ENCODE data around the gene FAM186B. TPM values are rescaled to one million over a fixed set of nuclear protein-coding genes. Genes with fewer than 3 reads are reported as not detected.

Gene FAM186B
- total and polyA plus RNA-seq, 2 of the 13 experiments (the other 11 are each of a cell fraction or from before 2014, with no cell fraction given) = 0.07 to 0.20 TPM

- TF ChIP-seq CHD4 (IDR thresholded peaks at IDR 0.05; ENCODE audit: borderline replicate concordance, low read length) (no peak), ZNF552 (CRISPR knock-in tag; IDR thresholded peaks at IDR 0.05; ENCODE audit: borderline replicate concordance) (no peak), KLF12 (CRISPR knock-in tag; IDR thresholded peaks at IDR 0.05; ENCODE audit: borderline replicate concordance) (no peak), IKZF1 (IDR thresholded peaks at IDR 0.05) (no peak), ZNF281 (CRISPR knock-in tag; IDR thresholded peaks at IDR 0.05; ENCODE audit: borderline replicate concordance) (no peak)
Observed at GRCh38 chr12:49603721-49604120, 1.7 kb downstream of the FAM186B start (continued).

GRCh38 chr12:49599961-49600360 lies 5.5 kb downstream of the FAM186B start:
- WGBS (ENCODE audit: low lambda C conversion rate) = 91% methylated on average over 8 of the region's 8 CpGs
- Histone ChIP-seq H3K9ac (ENCODE audit: insufficient read depth, low read depth, low read length) (no peak overlapping the region), H4K20me1 (ENCODE audit: insufficient read depth, low read length) (no peaks in the 10 kb centered on the region), H3K4me2 (ENCODE audit: low read depth, low read length) (no peak overlapping the region), H3K27me3 (ENCODE audit: control insufficient read depth in 1 of 2, insufficient read depth in 2 of 2, low read length in 2 of 2) (no peaks in the 10 kb centered on the region), H3K4me3 (replicated peaks in 1 of 3; ENCODE audit: insufficient read depth in 1 of 3, low read depth in 2 of 3, low read length in 3 of 3) (no peak overlapping the region), H3K27ac (ENCODE audit: extremely low read length, insufficient read depth, low read length) (no peak overlapping the region), H2AFZ (ENCODE audit: low read length) (no peak overlapping the region), H3K36me3 (replicated peaks in 1 of 2; ENCODE audit: control insufficient read depth in 1 of 2, insufficient read depth in 2 of 2, low read length in 2 of 2) (no peaks in the 10 kb centered on the region), H3K4me1 (ENCODE audit: insufficient read depth, low read length) (peaks cover 5% of the 10 kb centered on the region; the same call in 1 of the 2 replicates), H3K79me2 (ENCODE audit: insufficient read depth, low read length) (no peaks in the 10 kb centered on the region), H3K9me3 (ENCODE audit: low read length) (no peaks in the 10 kb centered on the region)
- intact Hi-C loops (cut with micrococcal nuclease; ENCODE audit: unreplicated experiment) = no loop called here
- ChIA-PET POLR2A (no interaction called here), CTCF (ENCODE audit: low intra/inter-chr PET ratio, low total read pairs) (no interaction called here)
- in situ Hi-C loops (cut with HindIII; ENCODE audit: extremely low pct_ligation_motif_present, low pct_unique_long_range_greater_than_20kb) = no loop called here
- DNase-seq (ENCODE audit: low spot score) = no peak
- BruUV-seq (replicated peaks) = no TSS peak
- no peak for FAIRE-seq
- no peak for ATAC-seq
- TF ChIP-seq KLF6 (CRISPR knock-in tag; IDR thresholded peaks at IDR 0.05) (no peak), CCAR2 (optimal IDR thresholded peaks at IDR 0.05; ENCODE audit: low read depth, low read length) (no peak), ZFP91 (CRISPR knock-in tag; IDR thresholded peaks at IDR 0.05; ENCODE audit: borderline replicate concordance) (no peak), MAFG (CRISPR knock-in tag; IDR thresholded peaks at IDR 0.05) (no peak), ZNF691 (CRISPR knock-in tag; IDR thresholded peaks at IDR 0.05; ENCODE audit: borderline replicate concordance, low read depth) (no peak), SKI (IDR thresholded peaks at IDR 0.05; ENCODE audit: partially characterized antibody) (no peak), ARID5B (CRISPR knock-in tag; IDR thresholded peaks at IDR 0.05) (no peak), NFKB2 (CRISPR knock-in tag; IDR thresholded peaks at IDR 0.05; ENCODE audit: borderline replicate concordance) (no peak), SP4 (CRISPR knock-in tag; IDR thresholded peaks at IDR 0.05) (no peak), RFXANK (CRISPR knock-in tag; IDR thresholded peaks at IDR 0.05) (no peak)
